HepG2 (cell line): ENCODE data around the gene BCL2L1. TPM values are rescaled to one million over a fixed set of nuclear protein-coding genes. Genes with fewer than 3 reads are reported as not detected.

Experiments used
- ARID3A ChIP-seq: IDR thresholded peaks from 2 replicates; pipeline ENCODE4 v1.6.1; 2012; ENCODE audit warnings: low read depth, low read length, improper control_type of control experiment
- ATF6 ChIP-seq: sonication (generic); formaldehyde crosslinking; conservative IDR thresholded peaks from 2 replicates; pipeline ENCODE4 v1.4.0; 2020; ENCODE audit warnings: missing genetic modification reagents
- CEBPG ChIP-seq: IDR thresholded peaks from 2 replicates; pipeline ENCODE4 v1.6.1; 2016
- ELF1 ChIP-seq: sonication (generic); formaldehyde crosslinking; IDR thresholded peaks from 2 replicates; pipeline ENCODE4 v1.4.0; 2020; ENCODE audit warnings: missing genetic modification reagents
- GMEB1 ChIP-seq: sonication (generic); formaldehyde crosslinking; IDR thresholded peaks from 2 replicates; pipeline ENCODE4 v1.5.1; 2020; ENCODE audit warnings: missing genetic modification reagents, mild to moderate bottlenecking, borderline replicate concordance
- GZF1 ChIP-seq: sonication (generic); formaldehyde crosslinking; IDR thresholded peaks from 2 replicates; pipeline ENCODE4 v1.5.1; 2020; ENCODE audit warnings: mild to moderate bottlenecking, missing genetic modification reagents
- JARID2 ChIP-seq: sonication (generic); formaldehyde crosslinking; IDR thresholded peaks from 2 replicates; pipeline ENCODE4 v1.8.1; 2023; ENCODE audit warnings: missing genetic modification reagents, inconsistent platforms; ENCODE audit not compliant: insufficient replicate concordance
- KDM5A ChIP-seq: fragments of 200-600 bp; sonication (generic); IDR thresholded peaks from 2 replicates; pipeline ENCODE4 v1.7.0; 2018; ENCODE audit warnings: antibody characterized with exemption, mild to moderate bottlenecking, low read length, borderline replicate concordance
- KMT2B ChIP-seq: IDR thresholded peaks from 2 replicates; pipeline ENCODE4 v1.6.1; 2016; ENCODE audit warnings: missing genetic modification reagents, missing compliant biosample characterization
- MED1 ChIP-seq: sonication (generic); formaldehyde crosslinking; IDR thresholded peaks from 2 replicates; pipeline ENCODE4 v1.4.0; 2020; ENCODE audit warnings: missing genetic modification reagents
- TCF12 ChIP-seq, 2 experiments: fragments of 450-650 bp in 1 of 2; sonication (generic) in 1 of 2; formaldehyde crosslinking in 1 of 2; IDR thresholded peaks; 2 replicates each; pipeline versions ENCODE4 v1.6.1 to v1.8.0; 2017 to 2022; ENCODE audit warnings: antibody characterized with exemption in 1 of 2, mild to moderate bottlenecking in 1 of 2, missing genetic modification reagents in 1 of 2, moderate library complexity in 1 of 2
- ZBTB38 ChIP-seq: sonication (generic); formaldehyde crosslinking; IDR thresholded peaks from 2 replicates; pipeline ENCODE4 v1.5.1; 2020; ENCODE audit warnings: mild to moderate bottlenecking, missing genetic modification reagents
- ZIK1 ChIP-seq: sonication (generic); formaldehyde crosslinking; IDR thresholded peaks from 2 replicates; pipeline ENCODE4 v1.5.0; 2020; ENCODE audit warnings: mild to moderate bottlenecking, low read depth, missing genetic modification reagents, borderline replicate concordance
- ZKSCAN1 ChIP-seq: fragments of 150-350 bp; IDR thresholded peaks from 2 replicates; pipeline ENCODE4 v1.6.1; 2014; ENCODE audit warnings: low read length
- ZNF280D ChIP-seq: sonication (generic); formaldehyde crosslinking; IDR thresholded peaks from 2 replicates; pipeline ENCODE4 v1.5.1; 2020; ENCODE audit warnings: mild to moderate bottlenecking, missing genetic modification reagents
- ZNF576 ChIP-seq: sonication (generic); formaldehyde crosslinking; IDR thresholded peaks from 2 replicates; pipeline ENCODE4 v1.4.0; 2020; ENCODE audit warnings: mild to moderate bottlenecking, missing genetic modification reagents
- ZNF614 ChIP-seq: IDR thresholded peaks from 2 replicates; pipeline ENCODE4 v1.6.1; 2018; ENCODE audit warnings: missing biosample characterization, missing genetic modification reagents, inconsistent platforms, borderline replicate concordance
- ZNF615 ChIP-seq: sonication (generic); formaldehyde crosslinking; IDR thresholded peaks from 2 replicates; pipeline ENCODE4 v1.5.0; 2020; ENCODE audit warnings: mild to moderate bottlenecking, missing genetic modification reagents, borderline replicate concordance
- ZZZ3 ChIP-seq: sonication (generic); formaldehyde crosslinking; IDR thresholded peaks from 2 replicates; pipeline ENCODE4 v1.4.0; 2020; ENCODE audit warnings: missing genetic modification reagents, mild to moderate bottlenecking, borderline replicate concordance
- polyA plus RNA-seq, 8 experiments: library from polyadenylated mRNA; depleted of rRNA in 3 of 8; stranded (reverse) in 7 of 8; unstranded in 1 of 8; fragments of >200 nt; fragmentation: Illumina TruSeq in 4 of 8; extraction: Trizol in 4 of 8; gene quantifications; 2 replicates each; pipeline versions ENCODE4 v1.2.1 to v1.2.3, GENCODE V29; 2011 to 2016; ENCODE audit warnings: low read depth in 4 of 8, missing spikeins in 1 of 8, mixed read lengths in 1 of 8; ENCODE audit not compliant: insufficient read depth in 1 of 8
- total RNA-seq, 5 experiments: library from RNA; depleted of rRNA; stranded (reverse); fragments of >200 nt; fragmentation: Illumina TruSeq; extraction: Trizol; gene quantifications; 2 replicates each; pipeline ENCODE4 v1.2.3, GENCODE V29; 2016; ENCODE audit warnings: low read depth in 1 of 5

BCL2L1 gene
- total and polyA plus RNA-seq, 2 of the 13 experiments (the other 11 are each of a cell fraction or from before 2014, with no cell fraction given), result 164 to 258 TPM

GRCh38 chr20:31679357-31680285 is 43.0 kb downstream of the BCL2L1 start (continued):
- 0 out of 2 replicates have a peak, but pooled peaks have one; percentile 48 for TF ChIP-seq ZNF576 (CRISPR knock-in tag)
- no peak for TF ChIP-seq ZZZ3
- TF ChIP-seq ZNF614 (CRISPR knock-in tag), result peak; percentile 5; the same call in 1 of the 2 replicates
- no peak for TF ChIP-seq GMEB1 (CRISPR knock-in tag)
- TF ChIP-seq ARID3A, result peak; percentile 35; the same call in 1 of the 2 replicates
- no peak for TF ChIP-seq JARID2 (CRISPR knock-in tag)
- no peak for TF ChIP-seq ZIK1 (CRISPR knock-in tag)
- 0 out of 2 replicates have a peak, but pooled peaks have one; percentile 29 for TF ChIP-seq ELF1
- no peak for TF ChIP-seq TCF12 (IDR thresholded peaks at IDR 0.05)
- TF ChIP-seq TCF12 (CRISPR knock-in tag; IDR thresholded peaks at IDR 0.05), result no peak
- peak; percentile 70; the same call in 1 of the 2 replicates for TF ChIP-seq ZNF280D (CRISPR knock-in tag)
- no peak for TF ChIP-seq ZKSCAN1
- TF ChIP-seq KDM5A, result no peak; the same call in 1 of the 2 replicates
- TF ChIP-seq ZBTB38 (CRISPR knock-in tag), result peak; percentile 46; the same call in 1 of the 2 replicates
- TF ChIP-seq ATF6, result 0 out of 2 replicates have a peak, but pooled peaks have one; percentile 30
- TF ChIP-seq ZNF615 (CRISPR knock-in tag), result no peak
- peak; percentile 34; the same call in 1 of the 2 replicates for TF ChIP-seq CEBPG (CRISPR knock-in tag)
- no peak for TF ChIP-seq GZF1 (CRISPR knock-in tag)
- no peak; the same call in 1 of the 2 replicates for TF ChIP-seq KMT2B (CRISPR knock-in tag)
- TF ChIP-seq MED1 (CRISPR knock-in tag), result peak; percentile 36; the same call in 1 of the 2 replicates
